BLaER1 treated with 17β-estradiol and CSF1 and Interleukin-3, amounts not matched to agents 10 nM and 100 nM (cell line): Measurements from ENCODE around the gene TMEM218.
"Not testable (repeated sequence)": the region's sequence is repeated elsewhere in the genome, so short reads cannot be mapped to it uniquely, and the experiment has no call there.

ENCODE experiments used
- H3K27ac ChIP-seq, 11 experiments: shearing (Covaris generic); formaldehyde crosslinking; 2 replicates each; pipeline ENCODE4 v1.8.1; 2022
- H3K27me3 ChIP-seq, 11 experiments: shearing (Covaris generic); formaldehyde crosslinking; 2 replicates each; pipeline ENCODE4 v1.8.1; 2022
- H3K36me3 ChIP-seq, 11 experiments: shearing (Covaris generic); formaldehyde crosslinking; 2 replicates each; pipeline ENCODE4 v1.8.1; 2022
- H3K4me1 ChIP-seq, 10 experiments: shearing (Covaris generic); formaldehyde crosslinking; 2 replicates each; pipeline ENCODE4 v1.8.1; 2022
- H3K4me2 ChIP-seq, 11 experiments: shearing (Covaris generic); formaldehyde crosslinking; 2 replicates each; pipeline ENCODE4 v1.8.1; 2022
- H3K4me3 ChIP-seq, 10 experiments: shearing (Covaris generic); formaldehyde crosslinking; 2 replicates each; pipeline ENCODE4 v1.8.1; 2022
- H3K9ac ChIP-seq, 11 experiments: shearing (Covaris generic); formaldehyde crosslinking; 2 replicates each; pipeline ENCODE4 v1.8.1; 2022
- H3K9me3 ChIP-seq, 11 experiments: shearing (Covaris generic); formaldehyde crosslinking; replicated peaks in 1 of 11; 2 replicates each; pipeline ENCODE4 v1.8.1; 2022
- H4K20me1 ChIP-seq, 11 experiments: shearing (Covaris generic); formaldehyde crosslinking; 2 replicates each; pipeline ENCODE4 v1.8.1; 2022
- Cebpa-rat ChIP-seq, 11 experiments: shearing (Covaris generic); IDR thresholded peaks; 2 replicates each; pipeline ENCODE4 v1.8.1; 2022

The TMEM218 gene

GRCh38 chr11:125094731-125095130 is 16.7 kb downstream of the TMEM218 start:
- Histone ChIP-seq H3K36me3 (peaks cover 35 to 54% (median 46%) of the 10 kb centered on the region in 11 experiments), H3K27ac (no peak overlapping the region), H3K9me3 (no peaks in the 10 kb centered on the region), H3K4me2 (no peak overlapping the region), H4K20me1 (no peaks in the 10 kb centered on the region), H3K27me3 (no peaks in the 10 kb centered on the region), H3K9ac (0 out of 22 replicates have a peak overlapping the region, but pooled peaks of 1 of the 11 experiments have one; percentile 29), H3K4me1 (peaks cover 0 to 20% (median 11%) of the 10 kb centered on the region in 10 experiments; a peak in 16 of 20 replicates), H3K4me3 (no peak overlapping the region)
- TF ChIP-seq Cebpa-rat (IDR thresholded peaks at IDR 0.05) = no peak

GRCh38 chr11:125093502-125093901 is 17.9 kb downstream of the TMEM218 start:
- H3K9me3 ChIP-seq = no peaks in the 10 kb centered on the region
- no peak overlapping the region for H3K4me3 ChIP-seq
- H3K4me2 ChIP-seq = no peak overlapping the region
- H3K4me1 ChIP-seq = peaks cover 0 to 20% (median 11%) of the 10 kb centered on the region in 10 experiments; a peak in 16 of 20 replicates
- no peak overlapping the region for H3K27ac ChIP-seq
- TF ChIP-seq Cebpa-rat (IDR thresholded peaks at IDR 0.05) = no peak
- no peak overlapping the region for H3K9ac ChIP-seq
- H4K20me1 ChIP-seq = no peaks in the 10 kb centered on the region
- peaks cover 25 to 49% (median 34%) of the 10 kb centered on the region in 11 experiments for H3K36me3 ChIP-seq
- H3K27me3 ChIP-seq = no peaks in the 10 kb centered on the region

GRCh38 chr11:125092669-125093068 is 18.8 kb downstream of the TMEM218 start:
- Histone ChIP-seq H3K9ac (no peak overlapping the region), H4K20me1 (no peaks in the 10 kb centered on the region), H3K9me3 (no peaks in the 10 kb centered on the region), H3K27ac (no peak overlapping the region), H3K36me3 (peaks cover 17 to 49% (median 27%) of the 10 kb centered on the region in 11 experiments), H3K4me3 (no peak overlapping the region), H3K4me1 (peaks cover 0 to 20% (median 11%) of the 10 kb centered on the region in 10 experiments; a peak in 16 of 20 replicates), H3K27me3 (no peaks in the 10 kb centered on the region), H3K4me2 (no peak overlapping the region)
- TF ChIP-seq Cebpa-rat (IDR thresholded peaks at IDR 0.05) = no peak

GRCh38 chr11:125091877-125092664 is 19.4 kb downstream of the TMEM218 start:
- no peak overlapping the region for H3K4me3 ChIP-seq
- H3K9me3 ChIP-seq = no peaks in the 10 kb centered on the region
- H4K20me1 ChIP-seq = no peaks in the 10 kb centered on the region
- H3K27me3 ChIP-seq = no peaks in the 10 kb centered on the region
- peaks cover 0 to 20% (median 11%) of the 10 kb centered on the region in 10 experiments; a peak in 16 of 20 replicates for H3K4me1 ChIP-seq
- peak overlapping the region in 5 of 11 experiments; percentile 8 to 45 (median 30); a peak in 9 of 22 replicates for H3K4me2 ChIP-seq
- peak overlapping the region in 1 of 11 experiments; percentile 17; a peak in 3 of 22 replicates for H3K27ac ChIP-seq
- no peak for TF ChIP-seq Cebpa-rat (IDR thresholded peaks at IDR 0.05)
- peak overlapping the region in 2 of 11 experiments; percentile 20 to 37; a peak in 2 of 22 replicates for H3K9ac ChIP-seq
- H3K36me3 ChIP-seq = peaks cover 11 to 49% (median 21%) of the 10 kb centered on the region in 11 experiments; a peak in 21 of 22 replicates

- peaks cover 4 to 49% (median 14%) of the 10 kb centered on the region in 11 experiments; a peak in 19 of 22 replicates for H3K36me3 ChIP-seq
- H3K27ac ChIP-seq = peak overlapping the region in 3 of 11 experiments; percentile 8 to 17 (median 13); a peak in 4 of 22 replicates
- H3K4me3 ChIP-seq = no peak overlapping the region
- H3K9me3 ChIP-seq = no peaks in the 10 kb centered on the region
- no peak for TF ChIP-seq Cebpa-rat (IDR thresholded peaks at IDR 0.05)
- peak overlapping the region in 1 of 11 experiments; percentile 20; a peak in 3 of 22 replicates for H3K9ac ChIP-seq
- H4K20me1 ChIP-seq = no peaks in the 10 kb centered on the region
- no peaks in the 10 kb centered on the region for H3K27me3 ChIP-seq
- H3K4me1 ChIP-seq = peaks cover 5 to 27% (median 18%) of the 10 kb centered on the region in 10 experiments; a peak in 17 of 20 replicates
- H3K4me2 ChIP-seq = peak overlapping the region in 8 of 11 experiments; percentile 3 to 45 (median 14); a peak in 11 of 22 replicates
Measured at GRCh38 chr11:125091247-125091876, 20.1 kb downstream of the TMEM218 start.

- H3K27me3 ChIP-seq = no peaks in the 10 kb centered on the region
- H4K20me1 ChIP-seq = no peaks in the 10 kb centered on the region
- peaks cover 0 to 49% (median 8%) of the 10 kb centered on the region in 11 experiments; a peak in 16 of 22 replicates for H3K36me3 ChIP-seq
- no peak for TF ChIP-seq Cebpa-rat (IDR thresholded peaks at IDR 0.05)
- no peak overlapping the region for H3K4me3 ChIP-seq
- peaks cover 5 to 28% (median 18%) of the 10 kb centered on the region in 10 experiments; a peak in 17 of 20 replicates for H3K4me1 ChIP-seq
- no peaks in the 10 kb centered on the region for H3K9me3 ChIP-seq
- 0 out of 22 replicates have a peak overlapping the region, but pooled peaks of 1 of the 11 experiments have one; percentile 17 for H3K27ac ChIP-seq
- H3K4me2 ChIP-seq = peak overlapping the region in 5 of 11 experiments; percentile 4 to 45 (median 27); a peak in 7 of 22 replicates
- no peak overlapping the region for H3K9ac ChIP-seq
Measured at GRCh38 chr11:125090816-125091215, 20.6 kb downstream of the TMEM218 start.

- peaks cover 5 to 28% (median 18%) of the 10 kb centered on the region in 10 experiments; a peak in 17 of 20 replicates for H3K4me1 ChIP-seq
- H3K9ac ChIP-seq, H3K9me3 ChIP-seq, H3K27me3 ChIP-seq, H3K4me2 ChIP-seq, H3K27ac ChIP-seq, H3K4me3 ChIP-seq, H4K20me1 ChIP-seq: not testable (repeated sequence)
- H3K36me3 ChIP-seq = peaks cover 0 to 49% (median 4%) of the 10 kb centered on the region in 11 experiments; a peak in 10 of 22 replicates
Measured at GRCh38 chr11:125090151-125090550, 21.3 kb downstream of the TMEM218 start.

GRCh38 chr11:125089481-125089880 is 21.9 kb downstream of the TMEM218 start:
- H3K9ac ChIP-seq, H3K4me2 ChIP-seq, H3K27ac ChIP-seq, H3K9me3 ChIP-seq, H4K20me1 ChIP-seq, H3K4me3 ChIP-seq, H3K27me3 ChIP-seq: not testable (repeated sequence)
- Histone ChIP-seq H3K4me1 (peaks cover 5 to 28% (median 18%) of the 10 kb centered on the region in 10 experiments; a peak in 17 of 20 replicates), H3K36me3 (peaks cover 0 to 49% (median under 1%) of the 10 kb centered on the region in 11 experiments; a peak in 8 of 22 replicates)
